Endothelial cell (in vitro differentiated cells): ENCODE data around the gene RPS6KA2. TPM values are rescaled to one million over a fixed set of nuclear protein-coding genes. Genes with fewer than 3 reads are reported as not detected.
"Not testable (repeated sequence)": the region's sequence is repeated elsewhere in the genome, so short reads cannot be mapped to it uniquely, and the experiment has no call there.

ENCODE experiments used
- DNase-seq: peaks from one replicate; pipeline ENCODE4 v3.0.0; 2021; ENCODE audit warnings: low spot score
- H3K27ac Mint-ChIP-seq: one replicate; pipeline ENCODE4 v1.8.0; 2021; ENCODE audit warnings: mixed read lengths, inconsistent platforms; ENCODE audit not compliant: unreplicated experiment
- H3K27me3 Mint-ChIP-seq: one replicate; pipeline ENCODE4 v1.8.0; 2021; ENCODE audit warnings: mild to moderate bottlenecking, moderate library complexity, mixed read lengths, inconsistent platforms; ENCODE audit not compliant: unreplicated experiment
- H3K36me3 Mint-ChIP-seq: one replicate; pipeline ENCODE4 v1.8.0; 2021; ENCODE audit warnings: mild to moderate bottlenecking, low read depth, mixed read lengths, inconsistent platforms; ENCODE audit not compliant: unreplicated experiment
- H3K4me1 Mint-ChIP-seq: one replicate; pipeline ENCODE4 v1.8.0; 2021; ENCODE audit warnings: mild to moderate bottlenecking, mixed read lengths, inconsistent platforms; ENCODE audit not compliant: unreplicated experiment
- H3K4me3 Mint-ChIP-seq: one replicate; pipeline ENCODE4 v1.8.0; 2021; ENCODE audit warnings: mild to moderate bottlenecking, mixed read lengths, inconsistent platforms; ENCODE audit not compliant: unreplicated experiment
- H3K9me3 Mint-ChIP-seq: one replicate; pipeline ENCODE4 v1.8.0; 2021; ENCODE audit warnings: mixed read lengths, inconsistent platforms; ENCODE audit not compliant: unreplicated experiment
- CTCF ChIP-seq: fragments of 200-600 bp; sonication (generic); IDR thresholded peaks from one replicate; pipeline ENCODE4 v1.5.0; 2021; ENCODE audit warnings: antibody characterized with exemption; ENCODE audit not compliant: unreplicated experiment
- total RNA-seq: library from RNA; stranded (reverse); fragmentation: NEBNext Ultra II Directional; extraction: Animal tissue kit (Norgen Biotek cat#: 25700); gene quantifications from one replicate; pipeline ENCODE4 v1.2.1, GENCODE V29; 2021; ENCODE audit not compliant: unreplicated experiment

The RPS6KA2 gene
- total RNA-seq, 1 donor from 2014 or later, result 105 TPM

GRCh38 chr6:166541876-166542579, 85.0 kb downstream of the RPS6KA2 start:
- H3K27ac Mint-ChIP-seq, result peak overlapping the region; percentile 54
- no peaks in the 10 kb centered on the region for H3K9me3 Mint-ChIP-seq
- no peak for DNase-seq
- H3K27me3 Mint-ChIP-seq, result peaks cover 12% of the 10 kb centered on the region
- peaks cover 38% of the 10 kb centered on the region for H3K36me3 Mint-ChIP-seq
- no peak overlapping the region for H3K4me3 Mint-ChIP-seq
- no peak for TF ChIP-seq CTCF
- H3K4me1 Mint-ChIP-seq, result peaks cover 45% of the 10 kb centered on the region

- Mint-ChIP-seq H3K27me3 (peaks cover 12% of the 10 kb centered on the region), H3K36me3 (peaks cover 39% of the 10 kb centered on the region), H3K4me1 (peaks cover 46% of the 10 kb centered on the region), H3K4me3 (no peak overlapping the region), H3K9me3 (no peaks in the 10 kb centered on the region), H3K27ac (peak overlapping the region; percentile 54)
- TF ChIP-seq CTCF, result no peak
- DNase-seq, result no peak
Observed at GRCh38 chr6:166541366-166541765, 85.7 kb downstream of the RPS6KA2 start.

- Mint-ChIP-seq H3K9me3 (no peaks in the 10 kb centered on the region), H3K4me1 (peaks cover 46% of the 10 kb centered on the region), H3K27ac (peak overlapping the region; percentile 18), H3K27me3 (peaks cover 12% of the 10 kb centered on the region), H3K4me3 (no peak overlapping the region), H3K36me3 (peaks cover 38% of the 10 kb centered on the region)
- no peak for TF ChIP-seq CTCF
- no peak for DNase-seq
Observed at GRCh38 chr6:166540631-166541331, 86.3 kb downstream of the RPS6KA2 start.

- H3K4me1 Mint-ChIP-seq, result peaks cover 46% of the 10 kb centered on the region
- TF ChIP-seq CTCF, result no peak
- H3K27ac Mint-ChIP-seq, result no peak overlapping the region
- H3K36me3 Mint-ChIP-seq, result peaks cover 37% of the 10 kb centered on the region
- H3K4me3 Mint-ChIP-seq, result peak overlapping the region; percentile 26
- H3K27me3 Mint-ChIP-seq, result peaks cover 12% of the 10 kb centered on the region
- DNase-seq, result no peak
- no peaks in the 10 kb centered on the region for H3K9me3 Mint-ChIP-seq
Observed at GRCh38 chr6:166539543-166539942, 87.5 kb downstream of the RPS6KA2 start.

- not testable (repeated sequence) for H3K27ac Mint-ChIP-seq, H3K9me3 Mint-ChIP-seq, H3K27me3 Mint-ChIP-seq, DNase-seq, H3K4me3 Mint-ChIP-seq
- peaks cover 43% of the 10 kb centered on the region for H3K4me1 Mint-ChIP-seq
- peaks cover 35% of the 10 kb centered on the region for H3K36me3 Mint-ChIP-seq
Observed at GRCh38 chr6:166539011-166539385, 88.1 kb downstream of the RPS6KA2 start.
